ENCODE results near the gene TBL1XR1. TPM values are rescaled to one million over a fixed set of nuclear protein-coding genes. Genes with fewer than 3 reads are reported as not detected.
"Not testable (repeated sequence)": the region's sequence is repeated elsewhere in the genome, so short reads cannot be mapped to it uniquely, and the experiment has no call there.

The TBL1XR1 gene
- total RNA-seq, 1 donor from 2014 or later, result 195 TPM

DNA sequence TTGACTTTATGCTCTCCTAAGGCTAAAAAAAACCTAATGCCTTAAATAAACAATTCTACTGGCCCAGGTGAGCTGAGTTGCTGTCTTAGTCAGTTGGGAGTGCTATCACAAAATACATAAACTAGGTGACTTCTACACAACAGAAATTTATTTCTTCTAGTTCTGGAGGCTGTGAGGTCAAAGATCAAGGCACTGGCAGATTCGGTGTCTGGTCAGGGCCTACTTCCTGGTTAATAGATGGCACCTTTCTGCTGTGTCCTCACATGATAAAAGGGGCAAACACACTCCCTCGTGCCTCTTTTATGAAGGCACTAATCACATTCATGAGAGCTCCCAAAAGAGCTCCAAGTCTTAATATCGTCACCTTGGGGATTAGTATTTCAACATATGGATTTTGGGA, 11.5 kb upstream of the TBL1XR1 start:
- intact Hi-C loops (cut with micrococcal nuclease), result no loop called here

DNA sequence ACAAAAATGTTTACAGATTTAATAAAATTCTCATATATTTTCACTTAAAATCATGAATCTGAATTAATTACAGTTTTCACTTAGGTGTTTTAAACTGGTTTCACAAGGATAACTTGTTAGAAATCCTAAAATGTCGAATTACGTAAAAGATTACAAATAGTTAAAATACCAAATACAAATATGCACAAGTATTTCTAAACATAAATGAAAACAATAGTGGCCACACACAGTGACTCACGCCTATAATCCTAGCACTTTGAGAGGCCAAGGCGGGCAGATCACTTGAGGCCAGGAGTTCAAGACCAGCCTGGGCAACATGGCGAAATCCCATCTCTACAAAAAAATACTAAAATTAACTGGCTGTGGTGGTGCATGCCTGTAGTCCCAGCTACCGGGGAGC, 10.9 kb upstream of the TBL1XR1 start:
- intact Hi-C loops (cut with micrococcal nuclease), result no loop called here

DNA sequence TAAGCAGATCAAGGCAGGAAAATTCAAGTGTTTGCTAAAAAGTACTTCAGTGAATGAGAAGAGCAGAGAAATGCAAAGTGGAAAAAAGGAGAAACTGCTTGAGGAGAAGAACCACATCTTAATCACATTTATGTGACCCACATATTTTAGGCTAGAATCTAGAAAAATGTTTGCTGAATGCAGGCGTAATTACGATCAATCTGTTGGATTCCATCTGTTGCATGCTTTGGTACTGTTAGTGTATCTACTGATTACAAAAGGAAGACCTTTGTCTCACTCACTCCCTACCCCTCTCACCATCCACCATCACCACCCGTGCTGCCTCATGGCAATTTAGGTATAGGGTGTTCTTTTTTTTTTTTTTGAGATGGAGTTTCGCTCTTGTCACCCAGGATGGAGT, 9.7 kb upstream of the TBL1XR1 start:
- intact Hi-C loops (cut with micrococcal nuclease), result no loop called here

- intact Hi-C loops (cut with micrococcal nuclease), result no loop called here
These were observed 6.6 kb upstream of the TBL1XR1 start for GRCh38 chr3:177203689-177204395.

- intact Hi-C loops (cut with micrococcal nuclease), result not testable (repeated sequence)
These were observed 5.7 kb upstream of the TBL1XR1 start for GRCh38 chr3:177203016-177203415.

GRCh38 chr3:177201700-177202397, 4.6 kb upstream of the TBL1XR1 start:
- intact Hi-C loops (cut with micrococcal nuclease), result loop anchor here (1.0 to 2.0 kb wide), 8 partner anchors 22 to 395 kb away; no protein-coding TSS in a partner anchor

GRCh38 chr3:177199206-177199760, 2.0 kb upstream of the TBL1XR1 start:
- intact Hi-C loops (cut with micrococcal nuclease), result loop anchor here (5.0 kb wide), 5 partner anchors 227 to 1948 kb away; partner anchors contain the start of gene PIK3CA

DNA sequence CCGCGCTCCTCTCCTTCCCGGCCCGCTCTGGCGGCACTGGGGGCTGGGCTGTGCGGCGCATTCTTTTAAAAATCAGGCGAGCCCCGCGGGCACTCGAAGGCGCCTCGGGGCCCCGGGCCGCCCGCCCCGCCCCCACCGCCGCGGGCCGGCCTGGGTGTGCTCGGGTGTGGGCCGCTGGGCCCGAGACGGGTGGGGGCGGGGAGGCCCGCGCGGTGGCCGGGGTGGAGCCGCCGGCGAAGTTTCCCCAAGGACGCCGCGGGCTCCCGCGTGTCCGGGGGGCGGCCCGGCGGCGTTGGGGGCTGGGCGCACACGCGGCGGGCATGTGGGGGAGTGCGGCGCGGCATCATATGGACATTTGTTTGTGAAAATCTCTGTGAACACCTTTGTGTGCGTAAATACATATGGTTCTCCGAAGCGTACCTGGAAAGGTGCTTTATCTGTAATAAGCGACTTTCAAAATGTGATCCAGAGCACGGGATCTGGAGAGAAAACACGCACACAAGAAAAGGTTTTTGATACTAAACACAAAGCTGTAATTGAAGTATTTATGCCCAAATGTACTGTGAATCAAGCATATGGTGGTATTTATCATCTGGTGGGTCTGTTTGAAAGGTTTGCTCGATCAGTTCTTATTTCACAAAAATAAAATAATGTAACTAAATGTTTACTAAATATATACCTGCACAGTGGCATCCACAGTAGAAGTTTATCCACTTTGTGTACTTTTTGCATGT, 612 bp upstream of the TBL1XR1 start:
- intact Hi-C loops (cut with micrococcal nuclease), result loop anchor here (1.0 to 5.0 kb wide), 6 partner anchors 162 to 1949 kb away; partner anchors contain the start of gene PIK3CA

DNA sequence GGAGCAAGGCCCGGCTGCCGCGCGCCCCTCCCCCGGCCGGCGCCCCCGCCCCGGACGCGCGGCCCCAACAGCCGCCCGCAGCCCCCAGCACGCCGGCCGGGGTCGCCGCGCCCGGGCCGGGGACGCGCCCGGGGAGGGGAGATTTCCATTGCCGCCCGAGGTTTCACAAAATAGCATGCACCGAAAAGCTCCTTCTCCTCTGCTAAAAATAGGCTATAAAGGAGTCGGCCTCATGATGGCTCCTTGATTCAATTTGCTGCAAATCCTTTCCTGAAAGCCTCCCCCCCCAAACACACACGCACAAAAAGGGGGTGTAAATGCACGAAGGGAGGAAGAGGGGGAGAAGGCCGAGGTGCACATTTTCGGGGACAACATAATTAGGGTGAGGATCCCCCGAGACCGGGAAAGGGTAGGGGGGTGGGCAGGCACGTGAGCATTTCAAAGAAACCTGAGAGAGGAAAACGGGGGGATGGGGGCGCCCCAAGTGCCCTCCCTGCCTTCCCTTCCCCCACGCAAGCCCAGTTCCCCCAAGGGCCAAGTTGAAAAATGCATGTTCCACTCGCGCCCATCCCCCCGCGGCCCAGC, 734 bp downstream of the TBL1XR1 start:
- intact Hi-C loops (cut with micrococcal nuclease), result loop anchor here (1.0 to 5.0 kb wide), 11 partner anchors 11 to 1951 kb away; partner anchors contain the start of gene PIK3CA

DNA sequence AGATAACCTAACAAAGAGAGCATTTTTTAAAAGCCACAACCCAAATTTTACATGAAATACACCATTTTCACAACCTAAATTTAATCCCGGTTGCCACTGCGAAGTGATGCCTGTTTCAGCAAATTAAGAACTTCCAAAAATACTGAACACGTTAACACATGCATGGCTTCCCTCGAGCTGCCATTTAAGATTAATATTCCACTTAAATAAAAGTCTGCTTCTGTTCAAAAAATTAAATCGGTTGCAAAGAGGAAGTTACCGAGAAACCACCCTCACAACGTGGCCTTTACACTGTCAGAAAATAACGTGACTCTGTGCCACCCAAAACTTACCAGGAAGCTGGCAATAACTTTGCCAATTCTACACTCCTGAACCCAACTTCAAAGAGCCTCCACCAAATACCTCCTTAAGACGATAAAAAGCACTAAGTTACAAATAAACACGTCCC, 1.2 kb downstream of the TBL1XR1 start:
- intact Hi-C loops (cut with micrococcal nuclease), result loop anchor here (1.0 to 5.0 kb wide), 10 partner anchors 11 to 1951 kb away; partner anchors contain the start of gene PIK3CA

- intact Hi-C loops (cut with micrococcal nuclease), result loop anchor here (5.0 kb wide), 5 partner anchors 223 to 1952 kb away; partner anchors contain the start of gene PIK3CA
These were observed 1.9 kb downstream of the TBL1XR1 start for GRCh38 chr3:177195242-177195991.

GRCh38 chr3:177194299-177194698, 3.0 kb downstream of the TBL1XR1 start:
- intact Hi-C loops (cut with micrococcal nuclease), result loop anchor here (1.0 kb wide), 1 partner anchor 808 kb away; no protein-coding TSS in a partner anchor

- intact Hi-C loops (cut with micrococcal nuclease), result loop anchor here (1.0 kb wide), 1 partner anchor 809 kb away; no protein-coding TSS in a partner anchor
These were observed 3.5 kb downstream of the TBL1XR1 start for GRCh38 chr3:177193688-177194268.

- intact Hi-C loops (cut with micrococcal nuclease), result not testable (repeated sequence)
These were observed 4.0 kb downstream of the TBL1XR1 start for GRCh38 chr3:177193275-177193674.

DNA sequence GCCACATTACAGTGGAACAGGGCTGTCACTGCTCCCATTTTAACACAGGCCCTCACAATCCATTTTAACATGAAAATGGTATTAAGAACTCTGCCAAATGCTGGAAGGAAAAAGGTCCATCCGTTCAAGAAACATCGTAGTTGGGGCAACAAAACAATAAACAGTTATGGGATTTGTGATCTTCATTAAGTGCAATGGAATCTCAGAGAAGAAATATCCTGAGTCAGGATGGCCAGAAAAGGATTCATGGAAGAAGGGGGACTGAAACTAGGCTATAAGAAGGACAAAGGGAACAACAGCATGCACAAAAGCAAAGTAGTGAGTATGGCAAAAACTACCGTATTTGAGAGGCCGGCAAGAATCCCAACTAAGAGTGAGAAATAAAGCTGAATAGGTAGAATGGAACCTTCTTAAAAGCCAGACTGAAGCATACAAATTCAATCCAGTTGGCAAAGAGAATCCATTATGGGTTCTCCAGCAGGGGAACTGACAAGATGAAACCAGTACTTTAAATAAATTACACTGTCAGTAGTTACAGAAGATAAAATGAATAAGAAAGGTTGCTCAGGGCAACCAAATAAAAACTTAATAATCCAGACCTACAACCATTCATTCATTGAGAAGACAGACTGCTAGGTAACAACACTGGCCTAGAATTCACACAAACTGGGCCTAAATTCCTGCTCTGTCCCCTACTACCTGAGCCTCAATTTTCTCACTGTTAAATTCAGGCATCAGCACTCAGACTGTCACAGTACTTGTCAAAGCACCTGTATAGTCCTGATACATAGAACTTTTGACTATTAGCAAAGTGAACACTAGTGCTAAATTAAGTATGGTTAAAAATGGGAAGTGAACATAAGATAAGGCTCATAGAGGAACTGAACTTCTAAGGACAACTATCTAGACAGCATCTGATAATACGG, 6.3 kb downstream of the TBL1XR1 start:
- intact Hi-C loops (cut with micrococcal nuclease), result no loop called here

DNA sequence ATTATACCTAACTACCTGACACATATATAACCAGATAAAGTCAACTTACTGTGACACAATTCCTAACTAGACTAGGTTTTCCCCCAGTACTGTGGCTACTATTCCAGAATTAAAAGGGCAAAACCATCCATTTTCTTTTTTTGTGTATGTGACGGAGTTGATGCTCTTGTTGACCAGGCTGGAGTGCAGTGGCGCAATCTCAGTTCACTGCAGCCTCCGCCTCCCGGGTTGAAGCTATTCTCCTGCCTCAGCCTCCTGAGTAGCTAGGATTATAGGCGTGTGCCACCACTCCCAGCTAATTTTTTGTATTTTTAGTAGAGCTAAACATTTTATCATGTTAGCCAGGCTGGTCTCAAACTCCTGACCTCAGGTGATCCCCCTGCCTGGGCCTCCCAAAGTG, 7.1 kb downstream of the TBL1XR1 start:
- intact Hi-C loops (cut with micrococcal nuclease), result not testable (repeated sequence)

GRCh38 chr3:177188325-177188724, 9.0 kb downstream of the TBL1XR1 start:
- intact Hi-C loops (cut with micrococcal nuclease), result not testable (repeated sequence)

- intact Hi-C loops (cut with micrococcal nuclease), result no loop called here
These were observed 11.0 kb downstream of the TBL1XR1 start for GRCh38 chr3:177186306-177186705.
